Hematopoietic multipotent progenitor cell treated with erythropoietin and hydrocortisone succinate and interleukin-3 and kit ligand, for 6 days (in vitro differentiated cells): ENCODE measurements around the gene TMEM37.

Experiments used
- DNase-seq: peaks from one replicate; pipeline ENCODE4 v3.0.0-alpha.2; 2015

Gene TMEM37

DNA sequence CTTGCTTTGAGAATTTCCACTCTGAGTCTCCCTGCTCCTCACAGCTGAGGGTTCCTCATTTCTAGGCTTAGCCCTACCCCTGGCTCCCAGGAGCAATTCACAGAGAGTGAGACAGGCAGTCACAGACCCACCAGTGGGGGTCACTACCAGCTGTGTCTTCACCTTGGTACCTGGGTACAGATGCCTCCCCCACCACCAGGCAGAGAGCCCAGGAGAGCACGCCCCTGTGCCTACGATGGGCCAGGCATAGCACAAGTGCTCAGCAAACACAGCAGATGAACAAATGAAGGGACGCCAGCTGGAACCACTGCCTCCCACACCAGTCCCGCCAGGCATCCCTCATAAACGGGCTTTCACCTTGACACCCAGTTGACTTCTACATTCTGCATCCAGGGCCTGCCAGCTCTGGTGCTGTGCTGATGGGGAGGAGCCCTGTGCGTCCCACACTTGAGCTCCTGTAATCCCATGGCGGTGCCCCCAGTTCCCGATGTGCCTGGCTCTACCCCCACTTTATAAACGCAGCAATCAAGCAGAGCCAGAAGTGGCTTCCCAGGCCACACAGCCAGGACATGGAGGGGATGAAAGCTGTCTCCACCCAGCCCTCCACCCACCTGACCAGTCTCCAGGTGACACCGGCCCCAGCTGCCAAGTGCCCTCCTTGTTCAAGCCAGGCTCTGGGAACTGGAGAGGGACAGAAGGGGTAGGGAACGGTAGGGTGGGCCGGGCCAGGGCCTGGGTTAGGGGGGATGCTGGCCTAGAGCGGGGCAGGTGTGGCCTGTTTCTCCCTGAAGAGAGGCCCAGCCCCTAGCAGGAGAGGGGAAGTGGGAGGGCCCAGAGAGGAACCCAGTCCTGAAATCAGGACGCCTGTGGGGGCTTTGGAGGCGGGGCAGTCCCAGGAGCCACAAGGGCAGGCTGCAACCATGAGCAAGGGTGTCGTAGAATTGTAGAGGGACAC lies 50.1 kb downstream of the TMEM37 start:
- no peak for DNase-seq

DNA sequence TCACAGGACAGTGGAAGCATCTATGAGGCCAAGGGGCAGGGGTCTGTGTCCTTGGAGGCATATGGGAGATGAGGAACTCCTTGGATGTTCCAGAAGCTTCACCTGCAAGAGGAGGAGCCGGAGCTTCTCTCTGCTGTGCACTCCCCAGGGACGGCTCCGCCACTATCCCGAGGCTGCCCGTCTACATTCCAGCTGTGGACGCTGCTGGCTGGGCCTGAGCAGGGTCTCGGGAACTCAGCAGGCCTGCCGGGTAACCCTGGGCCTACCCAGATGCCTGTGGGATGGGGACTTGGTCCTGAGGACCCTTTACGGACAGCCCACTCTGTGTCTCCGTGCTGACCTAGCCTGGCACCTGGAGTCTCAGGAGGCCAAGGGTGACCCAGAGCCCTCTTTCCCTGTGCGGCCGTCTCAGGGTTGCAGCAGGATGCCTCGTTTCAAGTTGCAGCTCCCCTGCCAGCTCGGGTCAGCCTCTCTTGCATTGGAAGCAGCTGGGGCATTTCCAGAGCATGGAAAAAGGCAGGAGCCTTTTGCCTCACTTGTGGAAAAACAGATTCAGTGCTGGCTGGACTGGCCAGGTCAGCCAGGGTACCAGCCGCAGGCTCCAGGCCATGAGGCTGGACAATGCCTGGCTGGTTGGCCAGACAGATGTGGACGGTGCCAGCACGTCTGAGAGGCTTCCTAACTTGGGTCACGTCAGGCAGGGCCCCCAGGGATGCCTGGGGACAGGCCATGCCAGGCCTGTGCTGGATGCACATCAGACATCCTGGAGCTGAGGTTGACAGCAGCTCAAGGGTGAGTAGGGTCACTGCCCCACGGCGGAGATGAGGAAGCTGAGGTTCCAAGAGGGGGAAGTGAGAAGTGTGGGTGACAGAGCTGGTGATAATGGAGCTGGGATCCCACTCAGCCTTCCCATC lies 51.1 kb downstream of the TMEM37 start:
- no peak for DNase-seq

DNA sequence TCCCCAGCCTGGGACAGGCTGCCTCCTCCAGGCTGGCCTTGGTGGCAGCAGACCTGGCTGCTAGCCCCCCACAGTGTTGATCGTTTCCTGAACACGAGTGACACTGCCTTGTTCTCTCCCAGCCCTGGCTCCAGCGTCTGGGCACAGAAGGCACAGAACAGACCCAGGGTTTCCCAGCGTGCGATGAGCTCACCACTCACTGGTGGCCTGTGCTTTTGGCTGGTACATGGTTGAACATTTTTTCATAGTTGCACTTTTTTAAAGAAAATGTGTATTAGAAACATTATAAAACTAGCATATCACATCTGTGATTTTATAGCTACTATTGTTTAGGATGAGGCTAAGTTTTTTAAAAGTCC lies 51.7 kb downstream of the TMEM37 start:
- DNase-seq = no peak

DNA sequence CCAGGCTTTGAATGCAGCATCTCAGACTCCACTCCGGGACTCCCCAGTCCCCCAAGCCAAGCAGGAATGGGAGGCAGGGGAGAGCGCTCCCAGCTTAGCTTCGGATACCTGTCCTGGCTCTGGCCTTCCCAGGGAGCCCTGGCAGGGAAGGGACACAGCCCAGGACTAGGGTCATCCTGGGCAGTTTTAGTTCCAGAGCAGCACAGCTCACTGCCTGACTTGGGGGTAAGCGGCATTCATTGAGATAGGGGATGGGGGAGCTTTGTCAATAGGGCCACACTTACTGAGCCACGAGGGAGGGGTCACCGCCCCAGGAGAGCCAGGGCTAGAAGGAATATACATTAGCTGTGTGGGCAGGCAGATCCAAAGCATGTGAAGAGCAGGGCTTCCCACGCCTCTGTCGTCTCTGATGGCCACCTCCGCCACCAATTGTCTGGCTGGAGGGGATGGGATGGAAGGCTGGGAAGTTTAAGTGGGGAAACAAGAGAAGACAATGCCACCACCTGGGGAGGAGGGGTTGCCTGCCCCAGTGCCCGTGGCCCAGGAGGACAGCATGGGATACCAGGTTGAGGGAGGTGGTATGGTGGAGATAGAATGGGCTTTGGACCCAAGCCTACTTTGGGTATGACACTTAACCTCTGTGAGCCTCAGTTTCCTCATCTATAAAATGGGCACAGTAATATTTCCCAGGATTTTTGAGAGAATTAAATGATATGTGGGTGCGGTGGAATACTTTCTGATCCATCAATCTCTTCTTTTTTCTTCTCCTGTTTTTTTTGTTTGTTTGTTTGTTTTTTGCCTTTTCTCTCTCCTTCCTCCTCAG lies 52.5 kb downstream of the TMEM37 start:
- no peak for DNase-seq

DNA sequence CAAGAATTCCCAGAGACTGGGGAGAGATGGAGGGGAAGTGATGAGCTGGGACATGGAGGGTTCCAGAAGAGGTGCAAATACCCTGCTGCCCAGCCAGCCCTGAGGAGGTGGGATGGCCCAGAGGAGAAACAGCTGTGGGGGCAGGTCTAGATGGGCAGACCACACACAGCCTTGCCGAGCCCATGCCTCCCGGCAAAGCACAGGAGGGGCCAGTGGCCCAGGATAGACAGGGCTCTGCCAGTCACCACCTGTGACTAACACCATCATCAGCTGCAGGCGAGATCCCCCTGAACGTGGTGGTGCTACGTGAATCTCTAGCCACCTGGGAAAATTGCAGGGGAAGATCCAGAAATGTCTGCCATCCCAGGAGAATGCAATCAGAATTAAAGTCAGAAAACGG lies 53.2 kb downstream of the TMEM37 start:
- no peak for DNase-seq

DNA sequence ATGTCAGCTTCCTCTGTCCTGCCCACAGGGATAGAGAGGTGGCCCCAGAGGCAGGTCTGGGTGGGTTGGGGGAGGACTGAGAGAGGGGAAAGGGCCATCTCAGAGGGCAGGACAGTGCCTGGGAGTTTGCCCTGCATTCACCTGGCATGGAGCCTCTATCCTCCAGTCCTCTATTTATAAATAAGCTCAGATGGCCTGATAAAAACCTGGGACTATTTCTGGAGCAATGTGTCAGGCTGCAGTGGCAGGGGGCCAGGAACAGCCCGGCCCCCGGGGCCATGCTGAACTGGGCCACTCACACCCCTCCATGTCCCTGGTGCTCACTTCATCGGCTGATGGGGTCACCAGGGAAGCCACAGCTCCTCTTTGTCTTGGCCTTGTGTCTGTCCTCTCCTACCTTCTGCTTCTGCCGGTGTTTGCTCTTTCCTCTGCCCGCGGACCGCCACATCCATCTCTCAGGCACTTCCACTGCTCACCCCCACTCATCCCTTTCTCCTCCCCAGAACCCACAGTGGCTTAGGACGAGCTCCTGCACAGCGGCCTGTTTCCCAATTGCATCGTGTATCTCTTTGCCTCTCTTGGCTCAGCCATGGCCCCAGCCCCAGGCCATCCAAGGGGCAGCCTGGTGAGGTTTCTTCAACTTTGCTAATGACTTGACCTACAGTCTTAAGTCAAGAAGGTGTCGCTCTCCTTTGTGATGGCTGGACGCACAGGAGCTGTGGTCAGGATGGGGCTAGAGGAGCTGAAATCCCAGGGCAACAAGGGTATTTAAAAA lies 53.9 kb downstream of the TMEM37 start:
- DNase-seq = no peak

DNA sequence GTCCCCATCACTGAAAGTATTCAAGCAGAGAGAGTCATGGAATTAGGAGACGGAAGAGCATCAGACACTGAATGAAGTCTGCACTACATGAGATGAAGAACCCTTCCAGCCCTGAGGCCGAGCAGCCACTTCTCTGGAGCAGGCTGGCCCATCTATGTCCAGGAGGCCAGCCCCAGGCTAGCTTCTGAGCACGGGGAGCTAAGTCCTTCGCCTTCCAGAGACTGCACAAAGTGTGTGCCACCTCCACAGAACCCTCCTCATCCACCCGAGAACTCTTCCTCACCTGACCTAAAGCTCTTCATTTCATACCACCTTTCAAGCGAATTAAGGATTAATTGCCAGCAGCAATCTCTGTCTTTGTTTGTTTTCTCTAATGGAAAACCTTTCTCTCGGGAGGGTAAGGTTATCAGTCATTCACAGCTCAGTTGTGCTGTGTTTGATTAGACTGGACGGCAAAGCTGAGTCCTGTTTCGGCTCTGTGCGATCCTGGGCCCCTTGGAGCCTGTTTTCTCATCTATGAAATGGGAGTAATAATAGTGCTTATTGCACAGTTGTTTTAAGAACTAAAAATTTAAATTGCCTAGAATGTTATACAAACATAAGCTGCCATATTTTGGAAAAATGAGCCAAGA lies 54.7 kb downstream of the TMEM37 start:
- no peak for DNase-seq

DNA sequence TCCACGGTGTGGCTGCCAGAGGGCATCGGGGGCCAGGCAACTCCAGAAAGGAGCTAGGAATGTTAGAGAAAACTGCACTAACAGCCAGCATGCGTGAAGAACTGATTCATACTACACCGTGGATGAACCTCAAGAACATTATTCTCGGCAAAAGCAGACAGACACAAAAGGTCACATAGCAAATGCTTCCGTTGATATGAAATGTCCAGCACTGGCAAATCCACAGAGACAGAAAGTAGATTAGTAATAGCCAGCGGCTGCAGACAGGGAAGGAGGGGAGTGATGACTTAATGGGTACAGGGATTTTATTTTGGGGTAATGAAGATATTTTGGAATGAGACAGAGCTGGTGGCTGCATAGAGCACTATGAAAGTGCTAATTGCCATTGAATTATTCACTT lies 55.2 kb downstream of the TMEM37 start:
- no peak for DNase-seq

DNA sequence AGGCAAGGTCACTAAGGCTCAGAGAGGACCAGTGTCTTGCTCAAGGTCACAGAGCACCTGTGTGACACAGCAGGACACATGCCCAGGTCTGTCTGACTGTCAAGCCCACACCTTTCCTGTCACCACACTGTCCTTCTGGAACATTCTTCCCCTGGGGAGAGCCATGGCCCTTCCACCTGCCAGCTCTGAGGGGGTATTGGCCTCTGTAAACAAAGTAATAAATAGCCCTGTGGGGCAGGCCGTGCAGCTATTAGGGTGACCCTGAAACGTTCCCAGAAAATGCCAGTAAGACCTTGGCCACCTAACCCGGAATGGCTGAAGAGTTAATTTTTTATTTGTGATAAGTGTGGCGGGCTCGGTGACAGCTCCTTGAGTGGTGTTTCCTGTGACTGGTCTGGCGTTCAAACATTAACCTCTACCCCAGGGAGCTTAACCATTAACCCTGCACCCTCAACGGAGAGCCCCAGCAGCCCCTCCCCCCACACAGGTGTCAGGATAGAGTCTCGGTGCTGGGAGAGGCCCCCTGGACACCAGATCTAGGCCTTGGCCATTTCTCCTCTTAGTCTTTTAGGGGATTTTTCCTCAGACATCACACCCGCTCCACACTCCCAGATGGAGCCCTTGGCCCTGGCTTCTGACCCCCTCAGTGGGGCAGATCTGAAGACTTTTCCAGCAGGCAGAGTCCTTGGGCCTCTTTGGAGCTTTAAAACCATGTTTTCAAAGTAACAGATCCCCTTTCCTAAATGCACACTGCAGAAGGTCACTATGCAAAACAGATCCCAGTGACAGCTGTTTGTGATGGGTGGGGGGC lies 56.0 kb downstream of the TMEM37 start:
- DNase-seq = no peak
